HEK293 (cell line): ENCODE results near the gene SELENOO.

ENCODE experiments used
- CTCF ChIA-PET: fragments of 350-600 bp; formaldehyde crosslinking; extraction: SDS; loops from one replicate; lab custom pipeline; 2021; ENCODE audit warnings: antibody characterized with exemption; lab: Yijun Ruan, JAX
- POLR2A ChIA-PET: fragments of 300-600 bp; formaldehyde crosslinking; extraction: SDS; loops from one replicate; lab custom pipeline; 2020; ENCODE audit warnings: antibody characterized with exemption, inconsistent platforms; lab: Yijun Ruan, JAX
- H3K27ac ChIP-seq: fragments of 200-500 bp; sonication (Bioruptor generic); 2 replicates; pipeline ENCODE4 v1.5.1; 2014; ENCODE audit warnings: low read depth, low read length, control low read depth, inconsistent platforms; ENCODE audit errors: extremely low read depth
- H3K36me3 ChIP-seq, 2 experiments: fragments of 200-500 bp in 1 of 2; sonication (Bioruptor generic) in 1 of 2; 1 replicate in 1 of 2; 2 replicates in 1 of 2; pipeline ENCODE4 v1.5.1; 2014 to 2017; ENCODE audit warnings: inconsistent platforms in 2 of 2, low read length in 2 of 2; ENCODE audit not compliant: control insufficient read depth in 2 of 2, insufficient read depth in 1 of 2
- H3K4me1 ChIP-seq: fragments of 200-500 bp; sonication (Bioruptor generic); 2 replicates; pipeline ENCODE4 v1.5.1; 2014; ENCODE audit warnings: mild to moderate bottlenecking, low read length, inconsistent platforms; ENCODE audit not compliant: control insufficient read depth, insufficient read depth
- H3K4me3 ChIP-seq: 2 replicates; pipeline ENCODE4 v1.5.1; 2011; ENCODE audit warnings: low read depth, mild to moderate bottlenecking, control low read depth, low read length, moderate library complexity
- H3K9me3 ChIP-seq: fragments of 200-500 bp; sonication (Bioruptor generic); 2 replicates; pipeline ENCODE4 v1.5.1; 2014; ENCODE audit warnings: low read depth, low read length, inconsistent platforms; ENCODE audit not compliant: control insufficient read depth, insufficient read depth
- GLIS1 ChIP-seq: fragments of 450-650 bp; formaldehyde crosslinking; IDR thresholded peaks from 2 replicates; pipeline ENCODE4 v1.5.1; 2016; ENCODE audit warnings: missing biosample characterization, missing genetic modification characterization
- GLIS2 ChIP-seq: fragments of 450-650 bp; formaldehyde crosslinking; IDR thresholded peaks from 2 replicates; pipeline ENCODE4 v1.5.1; 2016; ENCODE audit warnings: missing biosample characterization, missing genetic modification characterization
- HIC1 ChIP-seq: fragments of 450-650 bp; formaldehyde crosslinking; IDR thresholded peaks from 2 replicates; pipeline ENCODE4 v1.5.1; 2016; ENCODE audit warnings: missing biosample characterization, missing genetic modification characterization
- HOXD13 ChIP-seq: sonication (generic); formaldehyde crosslinking; IDR thresholded peaks from 2 replicates; pipeline ENCODE4 v1.8.0; 2022; ENCODE audit warnings: missing genetic modification reagents, borderline replicate concordance
- SETDB1 ChIP-seq: IDR thresholded peaks from one replicate; pipeline ENCODE4 v1.6.1; 2017; ENCODE audit warnings: mild to moderate bottlenecking, low read length, moderate library complexity, mixed read lengths; ENCODE audit not compliant: insufficient read length
- ZIC2 ChIP-seq: fragments of 450-650 bp; formaldehyde crosslinking; IDR thresholded peaks from 2 replicates; pipeline ENCODE4 v1.5.1; 2016; ENCODE audit warnings: missing biosample characterization, missing genetic modification characterization
- ZNF18 ChIP-seq: fragments of 450-650 bp; formaldehyde crosslinking; IDR thresholded peaks from 2 replicates; pipeline ENCODE4 v1.5.1; 2016; ENCODE audit warnings: missing biosample characterization, missing genetic modification characterization
- ZNF544 ChIP-seq: fragments of 450-650 bp; formaldehyde crosslinking; IDR thresholded peaks from 2 replicates; pipeline ENCODE4 v1.5.0; 2017; ENCODE audit warnings: missing biosample characterization, missing genetic modification characterization
- ZNF830 ChIP-seq: fragments of 450-650 bp; IDR thresholded peaks from 2 replicates; pipeline ENCODE4 v1.5.0; 2018; ENCODE audit warnings: missing biosample characterization, missing genetic modification characterization, low read depth, mild to moderate bottlenecking, moderate library complexity
- TF ChIP-seq, protein P1 (sequence below): fragments of 450-650 bp; formaldehyde crosslinking; IDR thresholded peaks from 2 replicates; pipeline ENCODE4 v1.5.1; 2016; ENCODE audit warnings: missing biosample characterization, missing genetic modification characterization, borderline replicate concordance

SELENOO gene

GRCh38 chr22:50196256-50196655, 4.6 kb upstream of the SELENOO start:
- 0 out of 2 replicates have a peak, but pooled peaks have one; percentile 31 for TF ChIP-seq HIC1 (tag by site-specific recombination)
- no peak for TF ChIP-seq ZNF18 (tag by site-specific recombination)
- TF ChIP-seq, all 188 proteins: peak for 1
- Histone ChIP-seq H3K4me3 (no peak overlapping the region), H3K9me3 (no peaks in the 10 kb centered on the region), H3K27ac (peak overlapping the region; percentile 16; the same call in 1 of the 2 replicates), H3K36me3 (peaks cover 9 to 82% of the 10 kb centered on the region in 2 experiments; a peak in 2 of 3 replicates), H3K4me1 (peaks cover 5% of the 10 kb centered on the region; the same call in 1 of the 2 replicates)
- CTCF ChIA-PET, result interaction anchor here (0.8 kb wide), 1 partner anchor 47 kb away, joined by 3 read pairs; no protein-coding TSS in a partner anchor
- POLR2A ChIA-PET, result no interaction called here

GRCh38 chr22:50197000-50197800, 3.6 kb upstream of the SELENOO start:
- Histone ChIP-seq H3K4me1 (peaks cover 5% of the 10 kb centered on the region; the same call in 1 of the 2 replicates), H3K4me3 (no peak overlapping the region), H3K9me3 (no peaks in the 10 kb centered on the region), H3K27ac (no peak overlapping the region), H3K36me3 (peaks cover 5 to 72% of the 10 kb centered on the region in 2 experiments; a peak in 2 of 3 replicates)
- CTCF ChIA-PET, result interaction anchor here (0.8 kb wide), 1 partner anchor 48 kb away, joined by 3 read pairs; no protein-coding TSS in a partner anchor
- POLR2A ChIA-PET, result no interaction called here
- TF ChIP-seq GLIS1 (tag by site-specific recombination), result 0 out of 2 replicates have a peak, but pooled peaks have one; percentile 22
- peak; percentile 6; the same call in 1 of the 2 replicates for TF ChIP-seq GLIS2 (tag by site-specific recombination)
- TF ChIP-seq ZNF544, result no peak
- no peak for TF ChIP-seq SETDB1

- CTCF ChIA-PET, result interaction anchor here (2.3 kb wide), 1 partner anchor 8 kb away, joined by 5 read pairs; no protein-coding TSS in a partner anchor
- POLR2A ChIA-PET, result interaction anchor here (0.6 kb wide), 1 partner anchor 80 kb away, joined by 5 read pairs; no protein-coding TSS in a partner anchor
- TF ChIP-seq ZNF830 (no peak), GLIS2 (tag by site-specific recombination) (0 out of 2 replicates have a peak, but pooled peaks have one; percentile 31), ZIC2 (tag by site-specific recombination) (no peak), HOXD13 (CRISPR knock-in tag) (no peak)
- TF ChIP-seq, protein P1, sequence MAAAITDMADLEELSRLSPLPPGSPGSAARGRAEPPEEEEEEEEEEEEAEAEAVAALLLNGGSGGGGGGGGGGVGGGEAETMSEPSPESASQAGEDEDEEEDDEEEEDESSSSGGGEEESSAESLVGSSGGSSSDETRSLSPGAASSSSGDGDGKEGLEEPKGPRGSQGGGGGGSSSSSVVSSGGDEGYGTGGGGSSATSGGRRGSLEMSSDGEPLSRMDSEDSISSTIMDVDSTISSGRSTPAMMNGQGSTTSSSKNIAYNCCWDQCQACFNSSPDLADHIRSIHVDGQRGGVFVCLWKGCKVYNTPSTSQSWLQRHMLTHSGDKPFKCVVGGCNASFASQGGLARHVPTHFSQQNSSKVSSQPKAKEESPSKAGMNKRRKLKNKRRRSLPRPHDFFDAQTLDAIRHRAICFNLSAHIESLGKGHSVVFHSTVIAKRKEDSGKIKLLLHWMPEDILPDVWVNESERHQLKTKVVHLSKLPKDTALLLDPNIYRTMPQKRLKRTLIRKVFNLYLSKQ (tag by site-specific recombination), result no peak
- H3K4me3 ChIP-seq, result no peak overlapping the region
- H3K4me1 ChIP-seq, result peaks cover 5% of the 10 kb centered on the region; the same call in 1 of the 2 replicates
- no peaks in the 10 kb centered on the region for H3K9me3 ChIP-seq
- H3K27ac ChIP-seq, result no peak overlapping the region
- H3K36me3 ChIP-seq, result peaks cover 13 to 69% of the 10 kb centered on the region in 2 experiments
Measured at GRCh38 chr22:50197856-50198623, 2.8 kb upstream of the SELENOO start.
